Ovary (tissue), 9 donors: ENCODE measurements around the gene DLD. TPM values are rescaled to one million over a fixed set of nuclear protein-coding genes. Genes with fewer than 3 reads are reported as not detected.

Experiments used
- DNase-seq, 5 donors: peaks; one replicate each; pipeline ENCODE4 v3.0.0-alpha.2; 2019 to 2020
- H3K27ac ChIP-seq, 2 donors: fragments of 200-600 bp; one replicate each; pipeline versions ENCODE4 v1.5.1 to v1.8.0; 2019 to 2022
- H3K27me3 ChIP-seq: fragments of 200-600 bp; one replicate; pipeline ENCODE4 v1.8.0; 2022
- H3K36me3 ChIP-seq: fragments of 200-600 bp; sonication (generic); one replicate; pipeline ENCODE4 v1.5.1; 2019
- H3K4me1 ChIP-seq: one replicate; pipeline ENCODE4 v1.8.1; 2013; ENCODE audit warnings: mild to moderate bottlenecking, moderate library complexity; ENCODE audit not compliant: insufficient read depth
- H3K4me3 ChIP-seq: fragments of 200-600 bp; sonication (generic); one replicate; pipeline ENCODE4 v1.5.1; 2017
- H3K9me3 ChIP-seq, 2 donors: fragments of 200-600 bp in 1 of 2; sonication (generic) in 1 of 2; one replicate each; pipeline versions ENCODE4 v1.5.1 to v1.8.1; 2013 to 2019; ENCODE audit warnings: mild to moderate bottlenecking in 1 of 2, moderate library complexity in 1 of 2
- CTCF ChIP-seq, 3 donors: fragments of 450-650 bp in 2 of 3; fragments of 200-600 bp in 1 of 3; IDR thresholded peaks; one replicate each; pipeline versions ENCODE4 v1.5.1 to v1.8.0; 2016 to 2022; ENCODE audit warnings: antibody characterized with exemption in 3 of 3, mild to moderate bottlenecking in 1 of 3
- EP300 ChIP-seq: sonication (generic); formaldehyde crosslinking; IDR thresholded peaks from one replicate; pipeline ENCODE4 v1.6.1; 2017; ENCODE audit warnings: antibody characterized with exemption
- POLR2A ChIP-seq: fragments of 450-650 bp; IDR thresholded peaks from one replicate; pipeline ENCODE4 v1.6.1; 2017; ENCODE audit warnings: antibody characterized with exemption, mild to moderate bottlenecking, moderate library complexity
- WGBS, 3 donors: extraction: QIAGEN DNeasy Blood & Tissue Kit in 1 of 3; methylation state at CpG; one replicate each; pipeline versions ENCODE4 v1.1.5 to v1.1.7; 2013 to 2017; 5-methylcytosine and 5-hydroxymethylcytosine counted together
- intact Hi-C, 4 donors: fragments of 100-400 bp; cut with DNase I; formaldehyde crosslinking; loops; one replicate each; pipeline versions ENCODE4 v1.11.0 to v1.15.1; 2022 to 2023
- polyA plus RNA-seq, 2 donors: library from polyadenylated mRNA; stranded (reverse); fragments of 200-250 nt in 1 of 2; fragments of 350-450 nt in 1 of 2; fragmentation: Illumina TruSeq in 1 of 2; extraction: RNeasy Lipid Tissue Mini Kit (QIAGEN cat#74804) in 1 of 2; gene quantifications; one replicate each; pipeline ENCODE4 v1.2.3, GENCODE V29; 2013 to 2014
- total RNA-seq, 7 donors: library from RNA; depleted of rRNA in 2 of 7; stranded (reverse); fragments of >200 nt in 2 of 7; fragmentation: NEBNext Ultra II Directional in 3 of 7; extraction: Animal tissue kit (Norgen Biotek cat#: 25700) in 3 of 7; gene quantifications; one replicate each; pipeline versions ENCODE4 v1.1.0 to v1.2.4, GENCODE V29; 2016 to 2023
- donor health status: DM: no; HTN: no; CAD: no; lungs with moderate emphysema.
- donor health status: DM: no; HTN: no; CAD: no.
- donor health status: Bipolar disorder and iron deficiency.
- donor health status: DM: yes; HTN: yes; CAD: no.
- donor health status: DM: no; HTN: no; CAD: no.
- donor health status: DM: yes; HTN: yes; CAD: no.

Gene DLD
- total and polyA plus RNA-seq, 9 donors = 35.4 to 92.9 (median 49.7) TPM

GRCh38 chr7:107876916-107877315 lies 14.1 kb upstream of the DLD start:
- Histone ChIP-seq H3K4me3 (no peak overlapping the region), H3K9me3 (no peaks in the 10 kb centered on the region), H3K36me3 (no peaks in the 10 kb centered on the region), H3K27ac (no peak overlapping the region), H3K4me1 (no peaks in the 10 kb centered on the region), H3K27me3 (no peaks in the 10 kb centered on the region)
- WGBS, 3 donors = 41 to 53% (median 41%) methylated on average over 2 of the region's 2 CpGs
- no peak for TF ChIP-seq CTCF (IDR thresholded peaks at IDR 0.05)
- no peak for TF ChIP-seq EP300
- no peak for TF ChIP-seq POLR2A
- intact Hi-C loops = loop anchor here in 2 of 4 donors (5.0 to 10.0 kb wide), 2 partner anchors 268 to 415 kb away; no protein-coding TSS in a partner anchor
- DNase-seq = no peak

GRCh38 chr7:107877731-107878382 lies 13.1 kb upstream of the DLD start:
- TF ChIP-seq CTCF (IDR thresholded peaks at IDR 0.05) (no peak), EP300 (no peak), POLR2A (no peak)
- no peaks in the 10 kb centered on the region for H3K9me3 ChIP-seq
- intact Hi-C loops = loop anchor here in 3 of 4 donors (2.0 to 10.0 kb wide), 3 partner anchors 267 to 416 kb away; no protein-coding TSS in a partner anchor
- no peak overlapping the region for H3K27ac ChIP-seq
- no peaks in the 10 kb centered on the region for H3K4me1 ChIP-seq
- DNase-seq = no peak
- H3K27me3 ChIP-seq = no peaks in the 10 kb centered on the region
- WGBS, 3 donors = 66 to 74% (median 73%) methylated on average over 5 of the region's 5 CpGs
- H3K36me3 ChIP-seq = no peaks in the 10 kb centered on the region
- no peak overlapping the region for H3K4me3 ChIP-seq

- Histone ChIP-seq H3K4me3 (no peak overlapping the region), H3K4me1 (no peaks in the 10 kb centered on the region), H3K27me3 (no peaks in the 10 kb centered on the region), H3K9me3 (no peaks in the 10 kb centered on the region), H3K36me3 (no peaks in the 10 kb centered on the region), H3K27ac (no peak overlapping the region)
- DNase-seq = no peak
- TF ChIP-seq CTCF (IDR thresholded peaks at IDR 0.05) (no peak), POLR2A (no peak), EP300 (no peak)
- intact Hi-C loops = loop anchor here in 3 of 4 donors (2.0 to 10.0 kb wide), 3 partner anchors 266 to 416 kb away; no protein-coding TSS in a partner anchor
- 57 to 67% (median 65%) methylated on average over 3 of the region's 3 CpGs for WGBS, 3 donors
These were observed 12.3 kb upstream of the DLD start for GRCh38 chr7:107878636-107879035.

- no peak overlapping the region for H3K4me3 ChIP-seq
- intact Hi-C loops = loop anchor here in 3 of 4 donors (2.0 to 10.0 kb wide), 3 partner anchors 265 to 417 kb away; no protein-coding TSS in a partner anchor
- no peak for TF ChIP-seq EP300
- TF ChIP-seq POLR2A = no peak
- peak; percentile 62 to 73 (median 64) for TF ChIP-seq CTCF (IDR thresholded peaks at IDR 0.05)
- WGBS, 3 donors = 1 to 5% (median 2%) methylated on average over 3 of the region's 3 CpGs
- no peak for DNase-seq
- no peaks in the 10 kb centered on the region for H3K36me3 ChIP-seq
- H3K27me3 ChIP-seq = no peaks in the 10 kb centered on the region
- H3K4me1 ChIP-seq = no peaks in the 10 kb centered on the region
- no peaks in the 10 kb centered on the region for H3K9me3 ChIP-seq
- H3K27ac ChIP-seq = no peak overlapping the region
These were observed 11.5 kb upstream of the DLD start for GRCh38 chr7:107879400-107880035.
